GM18508 (cell line): Measurements from ENCODE around the gene RRP1B.
"Not testable (repeated sequence)": the region's sequence is repeated elsewhere in the genome, so short reads cannot be mapped to it uniquely, and the experiment has no call there.

Experiments
- ATAC-seq: cut with Tn5 transposase; IDR thresholded peaks from one replicate; pipeline ENCODE4 v1.9.1; 2021; ENCODE audit warnings: moderate number of reproducible peaks; ENCODE audit not compliant: insufficient read depth, unreplicated experiment

The RRP1B gene

DNA sequence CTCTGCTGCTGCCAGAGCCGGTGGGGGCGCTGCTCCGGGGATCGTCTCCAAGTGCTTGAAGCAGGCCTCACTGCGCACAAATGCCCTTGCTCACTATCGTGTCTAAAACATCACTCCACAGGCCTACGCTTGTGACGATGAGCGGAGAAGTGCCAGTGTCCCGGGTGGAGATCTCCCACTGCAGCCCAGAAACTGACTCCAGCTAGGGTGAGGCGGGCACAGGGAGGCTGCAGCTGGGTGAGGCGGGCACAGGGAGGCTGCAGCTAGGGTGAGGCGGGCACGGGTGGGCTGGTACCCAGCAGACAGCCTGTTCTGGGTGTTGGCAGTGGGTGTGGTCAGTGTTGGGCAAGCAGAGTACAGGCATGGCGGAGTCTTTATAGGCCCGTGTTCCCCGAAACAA is 36.9 kb downstream of the RRP1B start:
- ATAC-seq, result no peak

DNA sequence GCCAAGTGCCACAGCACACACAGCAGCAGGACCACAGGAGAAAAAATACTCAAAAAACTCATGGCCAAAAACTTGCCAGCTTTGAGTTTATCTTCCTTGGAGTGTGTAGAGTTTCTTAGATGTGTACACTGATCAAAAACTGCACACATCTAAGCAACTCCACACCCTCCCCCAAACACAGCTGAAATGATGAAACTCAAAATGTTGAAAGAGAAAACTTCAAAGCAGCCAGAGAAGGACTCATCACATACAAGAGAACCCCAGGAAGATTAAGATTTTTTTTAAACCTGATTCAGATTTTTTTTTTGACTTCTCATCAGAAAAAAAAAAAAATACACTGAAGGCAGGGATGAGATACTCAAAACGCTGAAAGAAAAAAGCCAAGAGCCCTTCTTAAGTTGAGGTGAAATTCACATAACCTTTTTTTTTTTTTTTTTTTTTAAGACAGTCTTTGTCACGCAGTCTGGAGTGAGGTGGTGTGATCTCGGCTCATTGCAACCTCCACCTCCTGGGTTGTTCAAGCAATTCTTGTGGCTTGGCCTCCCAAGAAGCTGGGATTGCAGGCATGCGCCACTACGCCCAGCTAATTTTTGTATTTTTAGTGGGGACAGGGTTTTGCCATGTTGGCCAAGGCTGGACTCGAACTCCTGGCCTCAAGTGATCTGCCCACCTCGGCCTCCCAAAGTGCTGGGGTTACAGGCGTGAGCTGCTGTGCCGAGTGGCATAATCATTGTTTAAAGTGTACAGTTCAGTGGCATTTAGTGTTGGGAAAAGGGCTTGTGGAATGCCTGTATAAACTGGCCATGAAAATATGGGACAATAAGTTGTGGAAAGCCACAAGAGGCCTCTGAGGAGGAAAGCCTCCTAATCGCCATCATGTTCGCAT is 38.6 kb downstream of the RRP1B start:
- no peak for ATAC-seq

DNA sequence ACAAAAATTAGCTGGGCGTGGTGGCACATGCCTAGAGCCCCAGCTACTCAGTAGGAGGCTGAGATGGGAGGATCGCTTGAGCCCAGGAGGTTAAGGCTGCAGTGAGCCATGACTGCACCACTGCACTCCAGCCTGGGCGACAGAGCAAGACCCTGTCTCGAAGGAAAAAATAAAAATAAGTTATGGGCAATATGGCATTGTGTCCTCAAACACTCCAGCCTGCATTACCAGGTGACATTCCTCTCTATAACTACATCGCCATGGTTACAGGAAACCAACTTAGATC is 40.1 kb downstream of the RRP1B start:
- ATAC-seq, result not testable (repeated sequence)

DNA sequence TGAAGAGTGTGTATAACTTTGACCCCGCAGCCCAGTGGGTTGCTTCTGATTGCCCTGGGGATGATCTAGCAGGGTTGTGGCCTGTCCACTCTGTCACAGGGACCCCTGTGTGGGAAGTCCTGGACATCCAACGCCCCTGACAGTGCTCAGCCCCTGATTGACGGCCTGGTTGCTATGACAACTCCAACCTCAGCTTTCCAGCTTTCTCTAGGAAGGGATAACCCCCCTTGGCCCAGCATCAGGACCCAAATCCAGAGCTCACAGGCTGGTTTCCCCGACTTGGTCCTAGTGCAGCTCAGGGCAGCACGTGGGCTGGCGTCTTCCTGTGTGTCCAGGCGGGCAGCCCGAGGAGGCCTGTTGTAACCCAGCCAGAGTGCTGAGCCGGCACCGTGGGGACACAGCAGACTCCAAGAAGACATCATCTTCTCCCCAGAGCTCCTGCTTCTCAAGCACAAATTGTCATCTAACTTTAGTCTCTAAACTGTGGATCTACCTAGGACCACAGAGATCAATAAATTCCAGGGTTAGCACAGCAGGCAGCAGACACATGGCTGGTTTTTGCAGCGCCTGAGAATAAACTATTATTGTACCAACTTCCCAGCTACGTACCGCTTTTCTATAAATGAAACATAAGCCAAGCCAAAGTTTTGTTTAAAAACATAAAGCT is 40.7 kb downstream of the RRP1B start:
- no peak for ATAC-seq

DNA sequence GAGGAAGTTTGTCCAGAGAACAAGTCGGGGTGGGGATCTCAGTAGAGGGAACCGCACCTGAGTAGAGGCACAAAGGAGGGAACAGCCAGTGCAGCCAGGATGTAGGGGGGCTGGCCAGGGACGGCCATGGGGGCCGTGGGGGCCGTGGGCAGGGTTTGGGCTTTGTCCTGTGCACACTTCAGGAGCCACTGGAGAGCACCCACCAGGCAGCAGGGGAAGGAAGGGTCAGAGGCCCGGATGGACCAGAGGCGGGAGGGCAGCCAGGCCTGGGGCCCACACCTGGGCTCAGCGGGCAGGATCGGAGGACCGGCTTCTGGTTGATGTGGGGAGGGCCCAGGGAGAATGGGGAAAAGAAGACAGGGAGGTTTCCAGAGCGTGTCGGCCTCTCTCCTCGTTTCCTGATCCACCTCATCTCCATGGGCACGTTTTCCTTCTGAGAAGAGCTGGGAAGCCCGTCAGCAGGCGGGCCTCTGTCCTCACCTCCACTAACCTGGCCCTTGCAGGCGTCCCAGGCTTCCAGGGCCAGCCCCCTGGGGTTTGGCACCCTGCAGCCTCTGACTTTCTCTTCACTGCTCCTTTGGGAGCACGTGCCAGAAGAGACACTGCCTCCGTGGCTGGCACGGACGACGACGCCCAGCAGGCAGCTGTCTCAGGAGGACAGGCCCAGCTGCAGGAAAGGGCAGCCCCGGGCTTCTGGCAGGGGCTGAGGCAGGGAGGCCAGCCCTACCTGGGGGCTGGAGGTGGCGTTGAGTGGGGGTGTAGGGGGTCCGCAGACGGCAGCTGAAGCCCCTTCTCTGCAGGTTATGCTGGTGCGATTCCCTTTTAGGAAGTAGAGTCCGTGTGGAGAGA is 42.8 kb downstream of the RRP1B start:
- ATAC-seq, result no peak

DNA sequence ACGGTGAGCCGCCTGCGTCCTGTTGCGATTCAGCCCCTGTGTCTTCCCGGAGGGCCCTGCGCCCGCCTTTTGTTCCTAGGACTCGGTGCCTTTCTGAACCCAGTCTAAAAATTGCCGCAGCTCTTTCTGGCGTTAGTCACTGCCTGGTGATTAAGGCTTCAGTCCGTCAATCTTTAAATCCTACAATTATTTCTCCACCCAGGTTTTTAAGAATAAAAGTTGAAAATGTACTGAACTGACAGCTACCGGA is 43.4 kb downstream of the RRP1B start:
- ATAC-seq, result no peak

DNA sequence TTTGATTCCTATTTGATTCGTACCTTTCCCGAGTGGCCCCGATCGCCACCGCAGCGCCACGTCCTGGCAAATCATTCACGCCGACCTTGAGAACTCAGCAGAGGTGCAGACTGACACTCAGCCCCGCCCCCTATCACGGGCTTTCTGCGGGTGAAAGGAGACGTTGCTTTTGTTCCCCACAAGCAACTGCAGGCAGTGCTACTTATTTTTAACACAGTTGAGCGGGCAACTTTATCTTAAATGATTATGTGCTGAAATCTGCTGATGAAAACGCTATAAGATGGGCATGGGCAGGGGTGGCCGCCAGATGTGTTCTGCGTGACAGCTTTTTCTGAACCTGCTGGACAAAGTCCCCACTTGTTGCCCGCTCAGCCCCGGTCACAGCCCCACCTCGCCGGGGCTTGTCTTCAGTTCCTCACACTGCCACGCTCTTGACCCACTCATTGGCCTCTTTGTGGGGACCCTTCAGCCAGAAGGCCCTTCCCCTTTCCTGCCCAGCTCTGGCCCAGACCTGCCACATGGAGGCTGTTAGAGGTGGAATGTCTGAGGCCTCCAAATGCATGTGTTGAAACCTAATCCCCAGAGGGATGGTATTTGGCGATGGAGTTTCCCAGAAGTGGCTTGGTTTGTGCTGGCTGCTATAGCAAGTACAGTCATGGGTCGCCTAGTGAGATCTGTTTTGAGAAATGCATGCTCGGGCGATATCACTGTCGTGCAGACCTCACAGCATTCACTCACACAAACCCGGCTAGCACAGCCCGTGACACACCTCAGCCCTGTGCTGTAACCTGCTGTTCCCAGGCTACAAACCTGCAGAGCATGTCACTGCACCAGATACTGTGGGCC is 43.9 kb downstream of the RRP1B start:
- no peak for ATAC-seq

DNA sequence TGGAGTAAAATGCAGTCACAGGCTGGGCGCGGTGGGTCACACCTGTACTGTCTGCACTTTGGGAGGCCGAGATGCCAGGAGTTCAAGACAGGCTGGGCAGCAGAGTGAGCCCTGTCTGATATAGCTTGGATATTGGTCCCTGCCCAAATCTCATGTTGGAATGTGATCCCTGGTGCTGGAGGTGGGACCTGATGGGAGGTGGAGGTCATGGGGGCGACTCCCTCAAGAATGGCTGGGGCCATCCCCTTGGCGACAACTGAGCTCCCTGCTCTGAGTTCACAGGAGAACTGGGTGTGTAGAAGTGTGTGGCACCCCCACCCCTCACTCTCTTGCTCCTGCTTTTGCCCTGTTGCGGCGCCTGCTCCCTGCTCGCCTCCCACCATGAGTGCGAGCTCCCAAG is 48.1 kb downstream of the RRP1B start:
- ATAC-seq, result no peak

DNA sequence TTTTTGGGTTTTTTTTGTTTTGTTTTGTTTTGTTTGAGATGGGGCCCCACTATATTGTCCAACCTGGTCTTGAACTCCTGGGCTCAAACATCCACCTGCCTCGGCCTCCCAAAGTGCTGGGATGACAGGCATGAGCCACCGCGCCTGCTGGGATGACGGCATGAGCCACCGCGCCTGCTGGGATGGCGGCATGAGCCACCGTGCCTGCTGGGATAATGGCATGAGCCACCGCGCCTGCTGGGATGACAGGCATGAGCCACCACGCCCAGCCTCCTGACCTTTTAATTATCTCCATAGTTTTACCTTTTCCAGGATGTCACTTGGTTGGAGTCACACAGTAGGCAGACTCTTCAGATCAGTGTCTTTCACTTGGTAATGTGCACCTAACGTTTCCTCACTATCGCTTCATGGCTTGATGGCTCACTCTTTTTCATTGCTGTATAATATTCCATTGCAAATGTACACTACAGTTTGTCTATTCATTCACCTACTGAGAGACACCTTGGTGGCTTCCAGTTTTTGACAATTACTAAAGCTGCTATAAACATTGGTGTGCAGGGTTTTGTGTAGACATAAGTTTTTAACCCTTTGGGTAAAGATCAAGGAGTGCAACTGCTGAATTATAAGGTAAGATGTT is 49.5 kb downstream of the RRP1B start:
- ATAC-seq, result no peak

DNA sequence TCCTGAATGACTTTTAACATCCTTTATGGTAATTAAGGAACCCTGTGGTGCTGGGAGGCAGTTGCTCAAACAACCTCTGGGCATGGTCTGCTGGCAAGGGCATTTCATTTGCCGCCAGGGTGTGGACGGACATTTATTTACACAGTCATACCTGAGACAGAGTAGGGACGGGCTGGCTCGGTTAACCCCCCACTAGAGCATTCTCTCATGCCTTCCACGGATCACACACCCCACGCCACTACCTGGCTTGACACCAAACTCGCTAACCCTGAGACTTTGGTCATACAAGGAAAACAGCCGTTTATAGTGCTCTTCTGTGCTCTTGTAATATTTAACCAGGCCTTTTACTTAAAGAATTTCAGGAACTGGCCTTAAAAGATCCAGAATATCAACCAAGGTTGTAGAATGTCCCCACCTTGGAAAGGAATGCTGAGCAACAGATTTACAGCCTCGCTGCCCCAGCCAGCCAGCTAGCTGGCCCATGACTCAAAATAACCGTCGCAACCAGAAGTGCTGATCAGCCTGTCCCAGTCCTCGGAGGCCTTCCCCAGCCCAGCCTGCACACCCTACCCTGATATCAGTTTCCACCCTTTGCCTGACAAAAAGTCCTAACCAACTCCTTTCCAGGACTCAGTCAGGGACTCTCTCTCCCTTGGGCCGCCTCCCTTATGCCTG is 53.0 kb downstream of the RRP1B start:
- no peak for ATAC-seq

DNA sequence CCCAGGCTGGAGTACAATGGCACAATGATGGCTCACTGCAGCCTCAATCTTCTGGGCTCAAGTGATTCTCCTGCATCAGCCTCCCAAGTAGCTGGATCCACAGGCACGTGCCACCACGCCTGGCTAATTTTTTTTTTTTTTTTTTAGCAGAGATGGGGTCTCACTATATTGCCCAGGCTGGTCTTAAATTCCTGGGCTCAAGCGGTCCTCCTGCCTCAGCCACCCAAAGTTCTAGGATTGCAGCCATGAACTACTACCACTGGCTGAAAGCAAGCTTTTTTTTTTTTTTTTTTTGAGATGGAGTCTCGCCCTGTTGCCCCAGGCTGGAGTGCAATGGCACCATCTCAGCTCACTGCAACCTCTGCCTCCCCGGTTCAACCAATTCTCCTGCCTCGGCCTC is 53.8 kb downstream of the RRP1B start:
- ATAC-seq, result not testable (repeated sequence)

DNA sequence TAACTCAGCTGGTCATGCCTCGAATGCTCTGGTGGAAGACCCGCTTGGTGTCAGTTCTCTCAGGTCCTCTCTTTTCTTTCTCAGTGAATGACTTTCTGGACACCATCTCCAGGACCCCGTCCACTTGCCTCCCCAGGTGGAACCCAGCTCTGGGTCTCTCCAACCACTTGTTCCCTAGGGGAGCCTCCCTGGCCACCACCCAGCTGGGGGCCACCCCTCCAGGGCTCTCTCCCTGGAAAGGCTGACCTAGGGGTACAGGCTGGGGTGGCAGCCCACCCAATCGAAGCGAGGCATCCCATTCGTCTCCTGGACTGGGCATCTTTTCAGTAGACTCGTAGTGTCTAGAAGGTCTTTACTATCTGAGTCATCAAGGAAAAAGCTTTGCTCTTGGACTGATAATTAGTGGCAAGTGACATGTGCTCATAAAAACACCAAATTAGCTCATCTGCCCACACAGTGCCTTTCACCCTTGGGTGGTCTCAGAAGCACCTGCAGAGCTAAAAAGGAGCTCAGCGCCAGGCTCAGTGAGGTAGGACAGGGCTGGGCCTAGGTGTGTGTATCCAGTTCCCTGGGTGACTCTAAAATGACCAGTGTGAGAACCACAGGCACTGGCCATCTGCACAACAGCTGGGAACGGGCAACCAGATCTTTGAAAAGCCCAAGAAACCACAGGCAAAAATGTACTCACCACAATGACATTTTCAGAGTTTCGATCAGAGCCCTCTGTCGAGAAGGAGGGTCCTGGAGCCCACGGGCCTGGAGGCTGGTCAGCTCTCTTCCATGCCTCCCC is 57.2 kb downstream of the RRP1B start:
- peak; percentile 39 for ATAC-seq

DNA sequence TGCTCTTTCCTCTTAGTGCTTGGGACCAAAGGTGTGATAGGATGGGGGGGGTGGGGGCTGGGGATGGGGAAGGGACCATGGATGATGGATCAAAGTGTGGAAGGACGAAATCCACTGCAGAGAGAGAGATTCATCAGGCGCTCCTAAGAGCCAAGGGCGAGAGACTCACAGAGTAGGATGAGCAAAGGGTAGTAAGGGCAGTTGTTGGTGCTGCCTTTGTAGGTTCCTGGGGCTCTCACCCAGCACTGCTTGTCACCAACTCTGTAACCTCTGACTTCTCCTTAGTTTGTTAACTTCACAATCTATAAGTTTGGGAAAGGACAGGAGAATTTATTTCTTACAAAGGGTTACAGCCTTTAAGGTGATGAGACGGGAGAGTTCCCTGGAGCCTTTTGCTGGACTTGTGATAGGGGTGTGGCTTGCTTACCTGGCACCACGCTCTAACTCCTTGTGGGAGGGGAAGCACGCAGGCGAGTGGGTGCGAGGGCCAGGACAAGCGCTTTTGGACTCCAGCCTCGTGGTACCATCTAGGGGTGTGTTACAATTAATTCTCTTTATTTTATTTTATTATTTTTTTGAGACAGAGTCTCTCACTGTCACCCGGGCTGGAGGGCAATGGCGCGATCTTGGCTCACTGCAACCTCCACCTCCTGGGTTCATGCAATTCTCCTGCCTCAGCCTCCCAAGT is 58.0 kb downstream of the RRP1B start:
- ATAC-seq, result no peak

DNA sequence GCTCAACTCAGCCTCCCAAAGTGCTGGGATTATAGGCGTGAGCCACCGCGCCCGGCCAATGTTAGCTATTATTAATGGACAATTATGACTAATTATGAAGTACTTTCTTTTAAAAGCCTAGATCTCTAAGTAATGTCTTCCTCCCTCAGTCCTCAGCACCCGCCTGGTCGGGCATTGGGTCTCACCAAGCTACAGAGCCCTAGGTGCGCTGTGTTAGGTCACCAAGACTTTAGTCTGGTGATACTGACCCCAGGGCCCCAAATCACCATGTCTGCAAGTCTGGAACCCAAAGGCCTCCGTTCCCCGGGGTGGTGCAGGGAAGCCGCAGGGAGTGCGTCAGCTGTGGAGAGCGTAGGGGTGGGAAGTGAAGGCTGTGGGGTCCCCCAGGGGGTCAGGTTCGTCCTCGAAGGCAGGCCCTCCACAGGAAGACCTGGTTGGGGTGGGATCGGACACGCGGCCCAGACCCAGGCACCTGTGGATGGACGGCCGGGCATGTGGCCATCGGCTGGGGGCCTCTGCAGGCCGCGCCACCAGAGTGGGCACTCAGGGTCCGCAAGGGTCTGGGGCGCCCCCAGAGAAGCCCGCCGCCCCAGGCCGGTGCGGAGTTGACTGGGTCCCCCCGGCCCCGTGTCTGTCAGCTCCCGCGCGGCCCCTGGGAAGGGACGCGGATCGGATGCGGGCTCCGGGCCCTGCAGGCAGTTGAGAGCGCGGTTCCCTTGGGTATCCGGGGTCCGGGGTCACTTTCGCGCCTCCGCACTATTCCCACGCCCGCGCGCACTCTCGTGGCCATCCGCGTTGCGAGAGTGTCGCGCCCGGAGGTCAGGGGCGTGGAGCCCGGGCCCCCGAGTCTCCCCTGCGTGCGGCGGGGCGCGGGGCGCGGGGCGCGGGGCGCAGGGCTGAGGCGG is 58.9 kb downstream of the RRP1B start:
- ATAC-seq, result no peak

DNA sequence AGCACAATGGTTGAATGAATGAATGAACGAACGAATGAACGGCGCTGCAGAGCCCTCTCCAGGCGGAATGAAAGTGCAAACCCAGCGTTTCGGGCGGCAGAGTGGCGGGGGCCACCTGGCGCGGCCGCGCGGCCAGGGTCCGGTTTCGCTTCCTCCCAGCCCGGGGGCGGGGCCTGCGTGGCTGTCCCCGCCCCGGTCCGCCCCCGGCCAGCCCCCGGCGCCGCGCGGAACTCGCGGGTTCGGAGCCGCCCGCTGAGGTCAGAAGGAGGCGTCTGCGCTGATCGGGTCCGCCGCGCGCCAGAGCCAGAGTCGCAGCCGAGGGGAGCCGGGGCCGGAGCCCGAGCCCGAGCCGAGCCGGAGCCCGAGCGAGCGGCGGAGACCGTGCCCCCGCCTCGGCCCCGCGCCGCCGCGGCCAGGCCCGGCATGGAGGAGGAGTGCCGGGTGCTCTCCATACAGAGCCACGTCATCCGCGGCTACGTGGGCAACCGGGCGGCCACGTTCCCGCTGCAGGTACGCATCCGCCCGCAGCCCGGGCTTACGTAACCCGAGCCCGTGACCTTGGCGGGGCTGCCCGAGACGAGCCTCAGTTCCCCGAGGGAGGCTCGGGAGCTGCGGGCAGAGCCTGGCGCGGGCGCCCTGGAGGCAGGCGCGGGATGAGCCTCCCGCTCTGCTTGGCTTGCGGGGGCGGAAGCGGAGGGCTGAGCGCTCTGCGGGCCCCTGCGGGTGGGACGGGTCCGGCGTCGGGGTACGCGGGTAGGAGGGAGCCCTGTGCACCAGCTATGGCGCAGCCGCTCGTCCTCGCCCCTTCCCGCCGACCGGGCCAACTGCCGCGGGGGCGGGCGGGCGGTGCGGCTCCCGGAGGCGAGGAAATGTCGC is 59.8 kb downstream of the RRP1B start, which contains the start of gene PDXK:
Gene PDXK (plus strand): TSS at position 258 of the 876 bp plus-strand sequence. CDS start 166 bp downstream, at position 424.
- ATAC-seq, result no peak
